HEK293 (cell line): ENCODE measurements around the gene GNB1L.

Source experiments
- CTCF ChIA-PET: fragments of 350-600 bp; formaldehyde crosslinking; extraction: SDS; loops from one replicate; lab custom pipeline; 2021; ENCODE audit warnings: antibody characterized with exemption; lab: Yijun Ruan, JAX
- POLR2A ChIA-PET: fragments of 300-600 bp; formaldehyde crosslinking; extraction: SDS; loops from one replicate; lab custom pipeline; 2020; ENCODE audit warnings: antibody characterized with exemption, inconsistent platforms; lab: Yijun Ruan, JAX
- H3K27ac ChIP-seq: fragments of 200-500 bp; sonication (Bioruptor generic); 2 replicates; pipeline ENCODE4 v1.5.1; 2014; ENCODE audit warnings: low read depth, low read length, control low read depth, inconsistent platforms; ENCODE audit errors: extremely low read depth
- H3K36me3 ChIP-seq, 2 experiments: fragments of 200-500 bp in 1 of 2; sonication (Bioruptor generic) in 1 of 2; 1 replicate in 1 of 2; 2 replicates in 1 of 2; pipeline ENCODE4 v1.5.1; 2014 to 2017; ENCODE audit warnings: inconsistent platforms in 2 of 2, low read length in 2 of 2; ENCODE audit not compliant: control insufficient read depth in 2 of 2, insufficient read depth in 1 of 2
- H3K4me1 ChIP-seq: fragments of 200-500 bp; sonication (Bioruptor generic); 2 replicates; pipeline ENCODE4 v1.5.1; 2014; ENCODE audit warnings: mild to moderate bottlenecking, low read length, inconsistent platforms; ENCODE audit not compliant: control insufficient read depth, insufficient read depth
- H3K4me3 ChIP-seq: 2 replicates; pipeline ENCODE4 v1.5.1; 2011; ENCODE audit warnings: low read depth, mild to moderate bottlenecking, control low read depth, low read length, moderate library complexity
- H3K9me3 ChIP-seq: fragments of 200-500 bp; sonication (Bioruptor generic); 2 replicates; pipeline ENCODE4 v1.5.1; 2014; ENCODE audit warnings: low read depth, low read length, inconsistent platforms; ENCODE audit not compliant: control insufficient read depth, insufficient read depth
- GFI1B ChIP-seq: fragments of 450-650 bp; formaldehyde crosslinking; IDR thresholded peaks from 2 replicates; pipeline ENCODE4 v1.5.1; 2016; ENCODE audit warnings: missing biosample characterization, missing genetic modification characterization
- GLIS2 ChIP-seq: fragments of 450-650 bp; formaldehyde crosslinking; IDR thresholded peaks from 2 replicates; pipeline ENCODE4 v1.5.1; 2016; ENCODE audit warnings: missing biosample characterization, missing genetic modification characterization
- HOXD13 ChIP-seq: sonication (generic); formaldehyde crosslinking; IDR thresholded peaks from 2 replicates; pipeline ENCODE4 v1.8.0; 2022; ENCODE audit warnings: missing genetic modification reagents, borderline replicate concordance
- KLF1 ChIP-seq: fragments of 450-650 bp; formaldehyde crosslinking; IDR thresholded peaks from 2 replicates; pipeline ENCODE4 v1.5.1; 2016; ENCODE audit warnings: missing biosample characterization, missing genetic modification characterization
- KLF8 ChIP-seq: fragments of 450-650 bp; formaldehyde crosslinking; IDR thresholded peaks from 2 replicates; pipeline ENCODE4 v1.5.1; 2016; ENCODE audit warnings: missing biosample characterization, missing genetic modification characterization
- MYNN ChIP-seq: fragments of 450-650 bp; formaldehyde crosslinking; IDR thresholded peaks from 2 replicates; pipeline ENCODE4 v1.5.1; 2016; ENCODE audit warnings: missing biosample characterization, missing genetic modification characterization, borderline replicate concordance
- PBX3 ChIP-seq: sonication (generic); formaldehyde crosslinking; IDR thresholded peaks from 2 replicates; pipeline ENCODE4 v1.8.1; 2022; ENCODE audit warnings: mild to moderate bottlenecking, moderate library complexity, missing genetic modification reagents
- PRDM6 ChIP-seq: fragments of 450-650 bp; formaldehyde crosslinking; IDR thresholded peaks from 2 replicates; pipeline ENCODE4 v1.5.1; 2017; ENCODE audit warnings: missing biosample characterization, missing genetic modification characterization
- SALL2 ChIP-seq: fragments of 450-650 bp; formaldehyde crosslinking; IDR thresholded peaks from 2 replicates; pipeline ENCODE4 v1.5.0; 2017; ENCODE audit warnings: missing biosample characterization, mild to moderate bottlenecking, missing genetic modification characterization, borderline replicate concordance
- SCRT2 ChIP-seq: fragments of 450-650 bp; formaldehyde crosslinking; IDR thresholded peaks from 2 replicates; pipeline ENCODE4 v1.5.1; 2016; ENCODE audit warnings: missing biosample characterization, missing genetic modification characterization
- YY1 ChIP-seq: fragments of 450-650 bp; formaldehyde crosslinking; IDR thresholded peaks from 2 replicates; pipeline ENCODE4 v1.5.1; 2018; ENCODE audit warnings: missing biosample characterization, missing genetic modification characterization
- ZNF112 ChIP-seq: fragments of 450-650 bp; formaldehyde crosslinking; IDR thresholded peaks from 2 replicates; pipeline ENCODE4 v1.5.0; 2017; ENCODE audit warnings: missing biosample characterization, missing genetic modification characterization
- ZNF146 ChIP-seq: fragments of 450-650 bp; formaldehyde crosslinking; IDR thresholded peaks from 2 replicates; pipeline ENCODE4 v1.5.1; 2016; ENCODE audit warnings: missing biosample characterization, missing genetic modification characterization
- ZNF2 ChIP-seq: fragments of 450-650 bp; formaldehyde crosslinking; IDR thresholded peaks from 2 replicates; pipeline ENCODE4 v1.5.1; 2016; ENCODE audit warnings: missing biosample characterization, missing genetic modification characterization
- ZNF433 ChIP-seq: fragments of 450-650 bp; formaldehyde crosslinking; IDR thresholded peaks from 2 replicates; pipeline ENCODE4 v1.5.1; 2016; ENCODE audit warnings: missing biosample characterization, missing genetic modification characterization, low read depth
- ZNF544 ChIP-seq: fragments of 450-650 bp; formaldehyde crosslinking; IDR thresholded peaks from 2 replicates; pipeline ENCODE4 v1.5.0; 2017; ENCODE audit warnings: missing biosample characterization, missing genetic modification characterization
- ZNF558 ChIP-seq: fragments of 450-650 bp; formaldehyde crosslinking; IDR thresholded peaks from 2 replicates; pipeline ENCODE4 v1.5.1; 2016; ENCODE audit warnings: missing biosample characterization, missing genetic modification characterization
- ZNF843 ChIP-seq: fragments of 450-650 bp; formaldehyde crosslinking; IDR thresholded peaks from 2 replicates; pipeline ENCODE4 v1.5.1; 2016; ENCODE audit warnings: missing biosample characterization, missing genetic modification characterization
- ZSCAN16 ChIP-seq: fragments of 450-650 bp; formaldehyde crosslinking; IDR thresholded peaks from 2 replicates; pipeline ENCODE4 v1.5.1; 2016; ENCODE audit warnings: missing biosample characterization, missing genetic modification characterization
- ZSCAN4 ChIP-seq: fragments of 450-650 bp; formaldehyde crosslinking; IDR thresholded peaks from 2 replicates; pipeline ENCODE4 v1.5.1; 2017; ENCODE audit warnings: missing biosample characterization, missing genetic modification characterization
- ZSCAN5A ChIP-seq: fragments of 450-650 bp; formaldehyde crosslinking; IDR thresholded peaks from 2 replicates; pipeline ENCODE4 v1.5.1; 2016; ENCODE audit warnings: missing biosample characterization, missing genetic modification characterization

Gene GNB1L

GRCh38 chr22:19785461-19786263, 69.0 kb downstream of the GNB1L start:
- Histone ChIP-seq H3K36me3 (peaks cover 0 to 16% of the 10 kb centered on the region in 2 experiments; a peak in 1 of 3 replicates), H3K27ac (no peak overlapping the region), H3K4me1 (no peaks in the 10 kb centered on the region)
- POLR2A ChIA-PET, result interaction anchor here (0.9 kb wide), 1 partner anchor 16 kb away, joined by 3 read pairs; no protein-coding TSS in a partner anchor
- TF ChIP-seq YY1, result no peak
- TF ChIP-seq ZNF544 (tag by site-specific recombination), result no peak
- no peak for TF ChIP-seq SCRT2 (tag by site-specific recombination)
- TF ChIP-seq KLF1 (tag by site-specific recombination), result no peak
- TF ChIP-seq, all 188 proteins: peak for 0
- no peak overlapping the region for H3K4me3 ChIP-seq
- CTCF ChIA-PET, result interaction anchor here (0.6 kb wide), 2 partner anchors 46 to 103 kb away, joined by 3 to 4 read pairs; no protein-coding TSS in a partner anchor
- no peaks in the 10 kb centered on the region for H3K9me3 ChIP-seq

- Histone ChIP-seq H3K36me3 (peaks cover 0 to 11% of the 10 kb centered on the region in 2 experiments; a peak in 1 of 3 replicates), H3K27ac (no peak overlapping the region)
- TF ChIP-seq PBX3 (CRISPR knock-in tag) (no peak), SALL2 (tag by site-specific recombination) (no peak), HOXD13 (CRISPR knock-in tag) (no peak), ZNF843 (tag by site-specific recombination) (no peak), ZNF558 (no peak)
- TF ChIP-seq, all 188 proteins: peak for 0
- CTCF ChIA-PET, result interaction anchor here (0.6 kb wide), 1 partner anchor 104 kb away, joined by 4 read pairs; no protein-coding TSS in a partner anchor
- H3K4me3 ChIP-seq, result no peak overlapping the region
- H3K4me1 ChIP-seq, result no peaks in the 10 kb centered on the region
- POLR2A ChIA-PET, result no interaction called here
- no peaks in the 10 kb centered on the region for H3K9me3 ChIP-seq
These were observed 70.1 kb downstream of the GNB1L start for GRCh38 chr22:19784384-19785175.

- POLR2A ChIA-PET, result interaction anchor here (0.5 kb wide), 1 partner anchor 762 kb away, joined by 6 read pairs; no protein-coding TSS in a partner anchor
- H3K4me3 ChIP-seq, result no peak overlapping the region
- H3K36me3 ChIP-seq, result peaks cover 0 to 9% of the 10 kb centered on the region in 2 experiments; a peak in 1 of 3 replicates
- H3K9me3 ChIP-seq, result no peaks in the 10 kb centered on the region
- H3K27ac ChIP-seq, result no peak overlapping the region
- CTCF ChIA-PET, result interaction anchor here (0.7 kb wide), 2 partner anchors 17 to 120 kb away, joined by 3 to 4 read pairs; no protein-coding TSS in a partner anchor
- H3K4me1 ChIP-seq, result no peaks in the 10 kb centered on the region
- TF ChIP-seq ZNF146 (no peak), ZNF433 (tag by site-specific recombination) (no peak), ZNF544 (tag by site-specific recombination) (no peak), GFI1B (tag by site-specific recombination) (no peak), ZSCAN4 (tag by site-specific recombination) (no peak), ZNF2 (tag by site-specific recombination) (no peak), GLIS2 (tag by site-specific recombination) (no peak), KLF8 (tag by site-specific recombination) (no peak), ZSCAN16 (tag by site-specific recombination) (no peak), PRDM6 (tag by site-specific recombination) (no peak), MYNN (tag by site-specific recombination) (no peak), ZNF112 (tag by site-specific recombination) (no peak), SCRT2 (tag by site-specific recombination) (no peak), ZSCAN5A (tag by site-specific recombination) (no peak)
These were observed 70.9 kb downstream of the GNB1L start for GRCh38 chr22:19783586-19784383.
